Adipocyte (in vitro differentiated cells): ENCODE data around the gene HRH1.

ENCODE experiments used
- DNase-seq: peaks from one replicate; pipeline ENCODE4 v3.0.0-alpha.2; 2015; ENCODE audit warnings: low read depth
- H3K27me3 ChIP-seq: replicated peaks from 2 replicates; pipeline ENCODE4 v1.7.0; 2013; ENCODE audit warnings: mild to moderate bottlenecking, low read length, moderate library complexity; ENCODE audit not compliant: control insufficient read depth, insufficient read depth
- H3K36me3 ChIP-seq: 2 replicates; pipeline ENCODE4 v1.7.0; 2013; ENCODE audit warnings: low read length, mild to moderate bottlenecking, moderate library complexity; ENCODE audit not compliant: control insufficient read depth, insufficient read depth, severe bottlenecking
- H3K4me1 ChIP-seq: 2 replicates; pipeline ENCODE4 v1.7.0; 2013; ENCODE audit warnings: mild to moderate bottlenecking, low read length, moderate library complexity; ENCODE audit not compliant: control insufficient read depth, insufficient read depth
- H3K4me3 ChIP-seq: 2 replicates; pipeline ENCODE4 v1.7.0; 2013; ENCODE audit warnings: mild to moderate bottlenecking, low read length, moderate library complexity
- H3K9ac ChIP-seq: 2 replicates; pipeline ENCODE4 v1.7.0; 2013; ENCODE audit warnings: mild to moderate bottlenecking, low read length, moderate library complexity
- H3K9me3 ChIP-seq: 2 replicates; pipeline ENCODE4 v1.7.0; 2013; ENCODE audit warnings: mild to moderate bottlenecking, low read length, moderate library complexity; ENCODE audit not compliant: control insufficient read depth

The HRH1 gene

DNA sequence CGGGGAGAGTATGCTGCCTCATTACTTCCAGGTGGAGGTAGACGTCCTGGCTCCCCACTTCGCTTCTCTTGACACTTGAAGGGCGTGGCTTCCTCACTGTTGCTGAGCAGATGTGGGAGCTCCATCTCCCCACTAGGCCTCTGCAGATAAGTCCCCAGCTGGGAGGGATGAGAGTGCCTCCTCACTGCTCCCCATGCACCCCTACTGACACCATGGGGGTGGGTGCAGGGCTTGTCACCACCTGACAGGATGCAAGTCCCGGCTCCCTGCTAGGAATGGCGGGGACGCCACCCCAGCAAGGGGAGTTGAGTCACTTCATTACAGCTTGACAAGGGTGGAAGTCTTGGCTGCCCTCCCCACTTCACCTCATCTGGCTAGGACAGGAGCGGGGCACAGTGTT lies 81.1 kb downstream of the HRH1 start:
- Histone ChIP-seq H3K4me1 (peaks cover 10% of the 10 kb centered on the region), H3K9ac (no peak overlapping the region), H3K27me3 (no peaks in the 10 kb centered on the region), H3K9me3 (no peaks in the 10 kb centered on the region), H3K36me3 (no peaks in the 10 kb centered on the region), H3K4me3 (no peak overlapping the region)
- no peak for DNase-seq

GRCh38 chr3:11236588-11237461 lies 82.5 kb downstream of the HRH1 start:
- peak; percentile 68 for DNase-seq
- H3K27me3 ChIP-seq: no peaks in the 10 kb centered on the region
- H3K9me3 ChIP-seq: no peaks in the 10 kb centered on the region

GRCh38 chr3:11238060-11238459 lies 83.8 kb downstream of the HRH1 start:
- H3K9ac ChIP-seq: peak overlapping the region; percentile 5
- H3K4me3 ChIP-seq: no peak overlapping the region
- peaks cover 10% of the 10 kb centered on the region for H3K4me1 ChIP-seq
- no peaks in the 10 kb centered on the region for H3K36me3 ChIP-seq
- H3K27me3 ChIP-seq: no peaks in the 10 kb centered on the region
- no peaks in the 10 kb centered on the region for H3K9me3 ChIP-seq
- peak; percentile 87 for DNase-seq

More at GRCh38 chr3:11236588-11237461, 82.5 kb downstream of the HRH1 start:
- H3K4me1 ChIP-seq: peaks cover 10% of the 10 kb centered on the region
- H3K36me3 ChIP-seq: no peaks in the 10 kb centered on the region
- H3K9ac ChIP-seq: peak overlapping the region; percentile 8
- H3K4me3 ChIP-seq: no peak overlapping the region

GRCh38 chr3:11238880-11239279 lies 84.6 kb downstream of the HRH1 start:
- Histone ChIP-seq H3K9me3 (no peaks in the 10 kb centered on the region), H3K36me3 (no peaks in the 10 kb centered on the region)

GRCh38 chr3:11239796-11240195 lies 85.5 kb downstream of the HRH1 start:
- Histone ChIP-seq H3K9ac (no peak overlapping the region), H3K36me3 (no peaks in the 10 kb centered on the region), H3K4me3 (no peak overlapping the region), H3K4me1 (peaks cover 10% of the 10 kb centered on the region), H3K9me3 (no peaks in the 10 kb centered on the region), H3K27me3 (no peaks in the 10 kb centered on the region)
- no peak for DNase-seq

More at GRCh38 chr3:11238880-11239279, 84.6 kb downstream of the HRH1 start:
- Histone ChIP-seq H3K9ac (no peak overlapping the region), H3K4me3 (no peak overlapping the region), H3K27me3 (no peaks in the 10 kb centered on the region), H3K4me1 (peaks cover 10% of the 10 kb centered on the region)
- DNase-seq: peak; percentile 62

DNA sequence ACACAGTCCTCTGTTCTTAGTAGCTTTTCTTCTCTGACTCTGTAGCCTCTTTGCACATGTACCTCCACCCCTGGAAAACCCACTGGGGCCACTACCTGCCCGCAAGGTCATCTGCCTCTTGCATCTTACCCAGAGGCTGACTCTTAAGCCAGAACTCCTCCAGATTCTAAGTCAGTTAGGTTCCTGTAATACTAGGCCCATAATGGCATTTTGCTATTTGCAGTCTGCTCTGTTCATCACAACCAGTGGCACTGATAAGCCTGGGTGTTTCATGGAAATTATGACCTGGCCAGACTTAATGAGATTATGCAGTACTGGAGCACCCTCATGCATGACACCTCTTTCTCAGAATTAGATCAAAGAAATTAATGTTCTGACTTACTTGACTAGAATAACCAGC lies 86.2 kb downstream of the HRH1 start:
- no peak for DNase-seq
- Histone ChIP-seq H3K27me3 (no peaks in the 10 kb centered on the region), H3K4me1 (peaks cover 10% of the 10 kb centered on the region), H3K9ac (no peak overlapping the region), H3K9me3 (no peaks in the 10 kb centered on the region), H3K4me3 (no peak overlapping the region), H3K36me3 (no peaks in the 10 kb centered on the region)

DNA sequence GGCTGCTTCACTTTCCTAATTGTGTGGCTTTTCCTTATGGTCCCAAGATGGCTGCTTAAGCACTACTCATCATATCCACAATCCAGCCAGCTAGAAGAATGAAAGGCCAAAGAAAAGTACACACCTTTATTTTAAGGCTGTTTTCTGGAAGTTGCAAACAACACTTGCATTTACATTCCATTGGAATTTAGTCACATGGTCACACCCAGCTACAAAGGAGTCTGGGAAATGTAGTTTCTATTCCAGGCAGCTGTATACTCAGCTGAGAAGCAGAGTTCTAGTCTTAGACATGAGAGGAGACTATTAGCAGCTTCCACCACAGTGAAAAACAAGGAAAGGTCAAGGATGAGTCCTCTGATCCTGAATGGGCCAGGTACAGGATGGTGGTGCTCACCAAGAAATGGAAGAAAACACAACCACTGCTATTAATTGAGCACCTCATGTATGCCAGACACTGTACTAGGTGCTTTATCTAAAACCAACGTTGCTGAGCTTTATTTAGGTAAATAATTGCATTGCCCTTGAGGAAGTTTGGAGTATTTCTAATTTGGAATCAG lies 89.9 kb downstream of the HRH1 start:
- Histone ChIP-seq H3K27me3 (no peaks in the 10 kb centered on the region), H3K36me3 (no peaks in the 10 kb centered on the region), H3K4me1 (no peaks in the 10 kb centered on the region), H3K9ac (no peak overlapping the region), H3K9me3 (no peaks in the 10 kb centered on the region), H3K4me3 (no peak overlapping the region)
- peak; percentile 20 for DNase-seq

DNA sequence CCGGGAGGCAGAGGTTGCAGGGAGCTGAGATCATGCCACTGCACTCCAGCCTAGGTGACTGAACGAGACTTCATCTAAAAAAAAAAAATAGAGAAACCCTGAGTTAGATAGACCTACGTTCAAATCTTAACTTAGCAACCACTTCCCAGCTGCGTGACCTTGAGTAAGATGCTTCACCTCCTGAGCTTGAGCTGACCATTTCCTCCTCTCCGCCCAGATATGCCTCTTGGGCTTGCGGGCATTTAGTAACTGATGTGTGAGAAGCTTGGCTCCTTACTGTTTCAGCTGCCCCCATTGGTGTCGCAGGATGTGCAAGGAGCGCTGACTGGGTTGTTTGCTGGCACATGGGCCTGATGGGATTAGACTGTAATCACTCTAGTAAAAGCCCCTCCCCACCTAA lies 91.0 kb downstream of the HRH1 start:
- Histone ChIP-seq H3K27me3 (no peaks in the 10 kb centered on the region), H3K9ac (no peak overlapping the region), H3K4me3 (no peak overlapping the region), H3K4me1 (no peaks in the 10 kb centered on the region), H3K36me3 (no peaks in the 10 kb centered on the region), H3K9me3 (no peaks in the 10 kb centered on the region)
- DNase-seq: no peak

DNA sequence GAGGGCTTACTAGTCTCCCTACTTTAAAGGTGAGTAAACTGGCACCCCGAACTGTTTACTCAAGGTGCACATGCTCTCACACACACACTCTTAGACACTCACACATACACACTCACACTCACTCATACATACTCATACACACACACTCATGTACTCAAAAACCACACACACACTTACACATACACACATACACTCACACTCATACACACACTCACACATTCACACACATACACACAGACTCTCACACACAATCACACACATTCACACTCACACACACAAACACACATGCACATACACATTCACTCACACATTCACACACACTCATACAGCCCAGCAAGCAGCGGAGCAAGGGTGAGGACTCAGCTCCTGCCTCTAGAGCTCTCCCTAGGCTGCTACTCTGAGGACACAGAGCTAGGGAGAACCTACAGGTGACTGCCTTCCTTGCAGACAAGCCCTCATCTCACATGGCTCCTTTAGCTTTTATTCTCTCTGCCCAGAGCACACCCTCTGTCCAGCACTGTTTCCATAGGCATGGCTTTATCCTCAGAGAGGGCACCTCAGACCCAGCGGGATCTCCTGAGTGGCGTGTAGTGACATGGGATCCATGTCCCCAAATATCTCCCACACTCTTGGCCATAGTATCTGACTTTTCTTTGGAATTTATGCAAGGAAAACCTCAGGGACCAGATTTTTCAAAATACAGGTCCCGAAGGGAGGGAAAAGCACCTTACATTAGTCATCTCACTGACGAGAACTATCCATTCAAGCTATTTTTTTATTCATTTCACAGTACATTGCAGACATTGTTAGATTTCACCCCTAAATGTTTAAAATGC lies 91.8 kb downstream of the HRH1 start:
- no peak for DNase-seq
- no peaks in the 10 kb centered on the region for H3K36me3 ChIP-seq
- H3K4me1 ChIP-seq: no peaks in the 10 kb centered on the region
- H3K4me3 ChIP-seq: no peak overlapping the region
- no peaks in the 10 kb centered on the region for H3K9me3 ChIP-seq
- no peaks in the 10 kb centered on the region for H3K27me3 ChIP-seq
- no peak overlapping the region for H3K9ac ChIP-seq

- Histone ChIP-seq H3K9ac (no peak overlapping the region), H3K27me3 (no peaks in the 10 kb centered on the region), H3K36me3 (no peaks in the 10 kb centered on the region), H3K4me3 (no peak overlapping the region), H3K4me1 (no peaks in the 10 kb centered on the region), H3K9me3 (no peaks in the 10 kb centered on the region)
- DNase-seq: peak; percentile 16
Observed at GRCh38 chr3:11246663-11246970, 92.3 kb downstream of the HRH1 start.

DNA sequence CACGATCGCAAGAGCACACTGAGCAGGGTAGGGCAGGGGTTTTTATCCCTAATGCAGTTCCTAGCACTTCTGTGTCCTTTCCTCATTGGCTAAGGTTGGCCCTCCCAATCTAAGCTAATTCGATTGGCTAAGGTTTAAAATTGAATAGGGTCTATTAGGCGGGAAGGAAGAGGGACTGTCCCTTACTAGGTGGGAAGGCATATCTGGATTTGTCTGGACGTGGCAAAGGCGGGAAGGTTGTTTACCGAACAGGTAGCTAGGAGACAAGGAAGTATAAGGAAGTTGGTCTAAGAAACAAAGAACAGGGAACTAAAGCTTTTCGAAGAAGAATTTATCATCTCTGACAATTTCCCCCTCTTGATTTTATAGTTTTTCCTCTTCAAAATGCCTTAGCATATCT lies 93.1 kb downstream of the HRH1 start:
- DNase-seq: no peak
- H3K4me3 ChIP-seq: no peak overlapping the region
- no peaks in the 10 kb centered on the region for H3K27me3 ChIP-seq
- no peaks in the 10 kb centered on the region for H3K9me3 ChIP-seq
- H3K36me3 ChIP-seq: no peaks in the 10 kb centered on the region
- H3K4me1 ChIP-seq: no peaks in the 10 kb centered on the region
- no peak overlapping the region for H3K9ac ChIP-seq
